Gastrocnemius medialis (tissue), 4 donors: ENCODE measurements around the gene GPRC5B.

Source experiments
- CTCF ChIP-seq, 5 experiments: fragments of 450-650 bp in 3 of 5; fragments of 200-600 bp in 2 of 5; sonication (generic) in 2 of 5; IDR thresholded peaks in 4 of 5; conservative IDR thresholded peaks in 1 of 5; 1 replicate in 4 of 5; 2 replicates in 1 of 5; pipeline ENCODE4 v1.5.1; 2016 to 2019; ENCODE audit warnings: antibody characterized with exemption in 5 of 5, mild to moderate bottlenecking in 3 of 5, moderate library complexity in 3 of 5
- POLR2A ChIP-seq, 2 donors: fragments of 450-650 bp; IDR thresholded peaks; one replicate each; pipeline ENCODE4 v1.6.1; 2017; ENCODE audit warnings: antibody characterized with exemption in 2 of 2, mild to moderate bottlenecking in 2 of 2, moderate library complexity in 2 of 2

DNA sequence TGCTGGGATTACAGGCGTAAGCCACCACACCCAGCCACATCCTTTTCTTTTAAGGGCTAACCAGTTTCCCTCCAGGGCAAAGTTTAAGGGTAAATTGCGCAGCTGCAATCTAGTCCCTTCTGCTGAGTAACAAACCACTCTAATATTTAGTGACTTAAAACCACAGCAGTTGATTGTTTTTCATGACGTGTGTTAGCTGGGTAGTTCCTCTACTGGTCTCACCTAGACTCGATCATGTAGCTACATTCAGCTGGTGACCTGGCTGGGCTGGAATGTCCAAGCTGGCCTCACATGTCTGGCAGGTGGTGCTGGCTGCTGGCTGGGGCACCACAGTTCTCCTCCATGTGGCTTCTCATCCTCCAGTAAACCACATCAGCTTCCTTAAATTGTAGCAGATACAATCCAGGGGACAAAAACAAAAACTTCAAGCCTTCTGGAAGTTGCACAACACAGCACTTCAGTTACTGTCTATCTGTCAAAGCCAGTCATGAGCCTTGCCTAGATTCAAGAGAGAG, 75.5 kb downstream of the GPRC5B start:
- TF ChIP-seq POLR2A (IDR thresholded peaks at IDR 0.05), result peak in 1 of 2 donors; percentile 26
- TF ChIP-seq CTCF (IDR thresholded peaks at IDR 0.05 in 4 of 5, conservative IDR thresholded peaks at IDR 0.05 in 1 of 5), result no peak
